Right lobe of liver (tissue), 6 donors: ENCODE measurements around the gene NKAIN2. TPM values are rescaled to one million over a fixed set of nuclear protein-coding genes. Genes with fewer than 3 reads are reported as not detected.

Experiments
- ATAC-seq, 4 donors: fragments of 200-7000 bp; cut with Tn5 transposase; one replicate each; pipeline ENCODE4 v1.9.1; 2020; ENCODE audit warnings: mild to moderate bottlenecking in 4 of 4, moderate library complexity in 4 of 4
- DNase-seq, 3 donors: peaks; one replicate each; pipeline ENCODE4 v3.0.0-alpha.2; 2020
- H3K27ac ChIP-seq, 3 donors: fragments of 200-600 bp; one replicate each; pipeline ENCODE4 v1.8.0; 2022
- H3K27me3 ChIP-seq, 2 donors: fragments of 200-600 bp; one replicate each; pipeline ENCODE4 v1.8.0; 2022
- H3K36me3 ChIP-seq, 4 donors: fragments of 200-600 bp; sonication (generic) in 1 of 4; one replicate each; pipeline versions ENCODE4 v1.5.1 to v1.8.0; 2017 to 2022; ENCODE audit warnings: control low read depth in 1 of 4
- H3K4me1 ChIP-seq, 4 donors: fragments of 200-600 bp; sonication (generic) in 1 of 4; one replicate each; pipeline versions ENCODE4 v1.5.1 to v1.8.0; 2017 to 2022; ENCODE audit warnings: control low read depth in 1 of 4
- H3K4me3 ChIP-seq, 3 donors: fragments of 200-600 bp; one replicate each; pipeline ENCODE4 v1.8.0; 2022
- H3K9me3 ChIP-seq, 4 donors: fragments of 200-600 bp; sonication (generic) in 1 of 4; one replicate each; pipeline versions ENCODE4 v1.5.1 to v1.8.0; 2017 to 2022; ENCODE audit warnings: control low read depth in 1 of 4
- CTCF ChIP-seq, 4 donors: fragments of 200-600 bp in 3 of 4; fragments of 450-650 bp in 1 of 4; IDR thresholded peaks; one replicate each; pipeline versions ENCODE4 v1.5.1 to v1.8.0; 2016 to 2022; ENCODE audit warnings: antibody characterized with exemption in 4 of 4, mild to moderate bottlenecking in 2 of 4
- POLR2A ChIP-seq: fragments of 450-650 bp; IDR thresholded peaks from one replicate; pipeline ENCODE4 v1.6.1; 2017; ENCODE audit warnings: antibody characterized with exemption, mild to moderate bottlenecking
- WGBS: methylation state at CpG from one replicate; pipeline ENCODE4 v1.1.6; 2018; ENCODE audit warnings: low coverage, low lambda C conversion rate; ENCODE audit not compliant: insufficient coverage; ENCODE audit errors: missing lambda C conversion rate; 5-methylcytosine and 5-hydroxymethylcytosine counted together
- intact Hi-C, 2 donors: fragments of 100-400 bp; cut with DNase I; formaldehyde crosslinking; loops; one replicate each; pipeline versions ENCODE4 v1.11.2 to v1.14.1; 2022
- total RNA-seq, 6 experiments: library from RNA; depleted of rRNA in 2 of 6; stranded (reverse); fragments of >200 nt in 2 of 6; fragmentation: NEBNext Ultra II Directional in 3 of 6; extraction: Animal tissue kit (Norgen Biotek cat#: 25700) in 3 of 6; gene quantifications; one replicate each; pipeline versions ENCODE4 v1.1.0 to v1.2.4, GENCODE V29; 2016 to 2023
- donor health status: DM: no; HTN: yes; CAD: no.
- donor health status: DM: no; HTN: no; CAD: no.
- donor health status: DM: no; HTN: no; CAD: no.
- donor health status: DM: no; HTN: yes; CAD: no.
- donor health status: DM: no; HTN: yes; CAD: no.

NKAIN2 gene
- total RNA-seq, 6 experiments from 2014 or later = 0.16 to 0.28 TPM; not detected in 4

DNA sequence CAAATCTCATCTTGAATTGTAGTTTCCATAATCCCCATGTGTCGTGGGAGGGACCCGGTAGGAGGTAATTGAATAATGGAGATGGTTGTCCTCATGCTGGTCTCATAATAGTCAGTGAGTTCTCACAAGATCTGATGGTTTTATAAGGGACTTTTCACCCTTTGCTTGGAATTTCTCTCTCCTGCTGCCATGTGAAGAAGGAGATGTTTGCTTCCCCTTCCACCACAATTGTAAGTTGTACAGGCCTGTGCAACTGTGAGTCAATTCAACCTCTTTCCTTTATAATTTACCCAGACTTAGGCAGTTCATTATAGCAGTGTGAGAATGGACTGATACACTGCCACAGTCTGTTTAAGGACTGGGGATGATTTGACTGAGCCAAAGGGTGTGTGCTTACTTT is 44.7 kb downstream of the NKAIN2 start:
- intact Hi-C loops = no loop called here
- no peaks in the 10 kb centered on the region for H3K9me3 ChIP-seq
- H3K27ac ChIP-seq = no peak overlapping the region

DNA sequence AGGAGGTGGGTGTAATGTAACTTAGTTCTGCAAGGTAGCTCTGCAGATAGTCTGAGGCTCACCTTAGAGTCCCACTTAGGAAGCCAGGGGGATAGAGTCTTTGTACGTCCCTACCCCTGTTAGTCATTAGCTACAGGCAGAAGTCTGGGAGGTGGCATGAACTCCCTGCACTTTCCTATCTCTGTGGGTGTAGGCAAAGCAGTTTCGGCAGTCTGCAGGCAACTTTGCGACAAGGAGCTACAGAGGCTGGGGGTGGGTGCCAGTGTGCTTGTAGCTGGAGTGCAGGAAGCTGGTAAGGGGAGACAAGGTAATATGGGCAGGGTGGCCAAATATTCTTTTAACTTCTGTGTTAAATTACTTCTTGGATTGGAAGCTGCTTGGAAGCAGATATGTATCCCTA is 45.7 kb downstream of the NKAIN2 start:
- WGBS = 32% methylated on average over 2 of the region's 3 CpGs
- Histone ChIP-seq H3K9me3 (no peaks in the 10 kb centered on the region), H3K4me3 (no peak overlapping the region), H3K36me3 (no peaks in the 10 kb centered on the region), H3K27ac (no peak overlapping the region), H3K27me3 (no peaks in the 10 kb centered on the region), H3K4me1 (no peaks in the 10 kb centered on the region)
- ATAC-seq (no peak), DNase-seq (no peak)
- intact Hi-C loops = no loop called here
- TF ChIP-seq CTCF (IDR thresholded peaks at IDR 0.05) (no peak), POLR2A (no peak)

More for the DNA sequence above, 44.7 kb downstream of the NKAIN2 start:
- Histone ChIP-seq H3K27me3 (no peaks in the 10 kb centered on the region), H3K36me3 (no peaks in the 10 kb centered on the region), H3K4me3 (no peak overlapping the region), H3K4me1 (no peaks in the 10 kb centered on the region)
- TF ChIP-seq POLR2A (no peak), CTCF (IDR thresholded peaks at IDR 0.05) (no peak)
- WGBS = no CpG with 5 or more reads among the region's 2 CpGs
- DNase-seq (no peak), ATAC-seq (no peak)

DNA sequence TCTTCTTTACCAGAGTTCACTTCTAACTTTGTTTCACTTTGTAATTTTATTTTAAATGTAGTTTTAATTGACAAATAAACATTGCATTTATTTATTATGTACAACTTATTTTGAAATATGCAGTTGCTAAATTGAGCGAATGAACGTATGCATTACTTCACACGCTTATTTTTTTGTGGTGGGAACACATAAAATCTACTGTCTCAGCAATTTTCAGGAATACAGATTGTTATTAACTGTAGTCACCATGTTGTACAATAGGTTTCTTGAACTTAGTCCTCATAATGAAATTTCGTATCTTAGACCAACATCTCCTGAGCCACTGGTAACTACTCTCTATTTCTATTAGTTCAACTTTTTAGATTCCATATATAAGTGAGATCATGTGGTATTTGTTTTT is 46.9 kb downstream of the NKAIN2 start:
- TF ChIP-seq CTCF (IDR thresholded peaks at IDR 0.05) = no peak
- TF ChIP-seq POLR2A = no peak
- ATAC-seq (no peak), DNase-seq (no peak)
- intact Hi-C loops = no loop called here
- H3K9me3 ChIP-seq = no peaks in the 10 kb centered on the region
- no peak overlapping the region for H3K4me3 ChIP-seq
- WGBS = 71% methylated on average over 4 of the region's 4 CpGs
- no peak overlapping the region for H3K27ac ChIP-seq
- no peaks in the 10 kb centered on the region for H3K27me3 ChIP-seq
- no peaks in the 10 kb centered on the region for H3K36me3 ChIP-seq
- H3K4me1 ChIP-seq = no peaks in the 10 kb centered on the region

DNA sequence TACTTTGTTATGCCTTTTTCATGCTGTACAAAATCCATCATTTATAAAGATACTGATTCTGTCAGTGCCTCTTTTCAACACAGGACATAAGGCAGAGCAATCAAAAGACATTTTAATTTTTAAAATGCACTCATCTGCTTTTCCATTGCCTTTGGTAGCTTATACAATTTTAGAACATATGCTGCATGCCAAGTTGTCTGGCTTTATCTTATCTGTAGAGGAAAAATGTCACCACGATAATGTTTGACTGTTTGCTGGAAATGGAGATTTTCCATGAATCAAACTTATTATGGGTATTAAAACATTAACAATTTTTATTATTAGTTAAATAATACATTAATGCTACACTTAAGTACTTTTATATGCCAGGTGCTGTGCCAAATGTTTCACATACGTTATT is 50.5 kb downstream of the NKAIN2 start:
- H3K27me3 ChIP-seq = no peaks in the 10 kb centered on the region
- no peak overlapping the region for H3K4me3 ChIP-seq
- ATAC-seq = no peak
- no peak for DNase-seq
- WGBS = 61% methylated on average over 2 of the region's 2 CpGs
- H3K36me3 ChIP-seq = no peaks in the 10 kb centered on the region
- H3K4me1 ChIP-seq = no peaks in the 10 kb centered on the region
- intact Hi-C loops = no loop called here
- no peak for TF ChIP-seq CTCF (IDR thresholded peaks at IDR 0.05)
- TF ChIP-seq POLR2A = no peak
- H3K9me3 ChIP-seq = no peaks in the 10 kb centered on the region
- H3K27ac ChIP-seq = no peak overlapping the region

GRCh38 chr6:123855506-123855905 is 51.8 kb downstream of the NKAIN2 start:
- Histone ChIP-seq H3K4me3 (no peak overlapping the region), H3K36me3 (no peaks in the 10 kb centered on the region), H3K27me3 (no peaks in the 10 kb centered on the region), H3K4me1 (no peaks in the 10 kb centered on the region), H3K9me3 (no peaks in the 10 kb centered on the region), H3K27ac (no peak overlapping the region)
- TF ChIP-seq POLR2A (no peak), CTCF (IDR thresholded peaks at IDR 0.05) (no peak)
- DNase-seq (no peak), ATAC-seq (no peak)
- intact Hi-C loops = no loop called here
- 27% methylated on average over 2 of the region's 2 CpGs for WGBS
